WERI-Rb-1 (cell line): ENCODE measurements around the gene VPS37D.

Source experiments
- DNase-seq: peaks from one replicate; pipeline ENCODE4 v3.0.0-alpha.2; 2020
- H3K27ac ChIP-seq: fragments of 250-450 bp; sonication (Bioruptor Pico); 2 replicates; pipeline ENCODE4 v1.5.1; 2020; ENCODE audit warnings: mild to moderate bottlenecking, moderate library complexity
- H3K27me3 ChIP-seq: fragments of 250-450 bp; sonication (Bioruptor Pico); 2 replicates; pipeline ENCODE4 v1.5.1; 2021; ENCODE audit warnings: mild to moderate bottlenecking, low read depth, moderate library complexity; ENCODE audit not compliant: insufficient read depth, severe bottlenecking
- H3K36me3 ChIP-seq: fragments of 250-450 bp; sonication (Bioruptor Pico); 2 replicates; pipeline ENCODE4 v1.5.1; 2020; ENCODE audit warnings: mild to moderate bottlenecking, moderate library complexity
- H3K4me3 ChIP-seq: 2 replicates; pipeline ENCODE4 v1.5.1; 2011; ENCODE audit warnings: low read depth, mild to moderate bottlenecking, control low read depth, low read length
- H3K9me3 ChIP-seq: fragments of 250-450 bp; sonication (Bioruptor Pico); 2 replicates; pipeline ENCODE4 v1.5.1; 2021; ENCODE audit warnings: mild to moderate bottlenecking, moderate library complexity; ENCODE audit not compliant: severe bottlenecking
- CTCF ChIP-seq: IDR thresholded peaks from 2 replicates; pipeline ENCODE4 v1.5.1; 2011; ENCODE audit warnings: low read depth, mild to moderate bottlenecking, control low read depth, inconsistent platforms, low read length

Gene VPS37D

GRCh38 chr7:73622909-73623797 lies 44.5 kb upstream of the VPS37D start:
- Histone ChIP-seq H3K36me3 (0 out of 2 replicates have a peak, but pooled peaks cover 4% of the 10 kb centered on the region), H3K27me3 (no peaks in the 10 kb centered on the region), H3K9me3 (peaks cover 2% of the 10 kb centered on the region), H3K27ac (no peak overlapping the region; the same call in 1 of the 2 replicates), H3K4me3 (peak overlapping the region; percentile 87)
- no peak for DNase-seq
- no peak for TF ChIP-seq CTCF

GRCh38 chr7:73623798-73624668 lies 43.6 kb upstream of the VPS37D start, which contains the start of gene MLXIPL:
MLXIPL (minus strand) TSS chr7:73624522; CDS start chr7:73624492, 30 bp downstream.
- Histone ChIP-seq H3K4me3 (peak within 1 kb of the TSS; percentile 87), H3K27ac (peak within 1 kb of the TSS; percentile 75), H3K27me3 (no peaks in the 10 kb centered on the region), H3K36me3 (0 out of 2 replicates have a peak, but pooled peaks cover 4% of the 10 kb centered on the region), H3K9me3 (peaks cover 2% of the 10 kb centered on the region)
- TF ChIP-seq CTCF = no peak
- DNase-seq = peak; percentile 94

GRCh38 chr7:73624669-73625001 lies 43.0 kb upstream of the VPS37D start:
- Histone ChIP-seq H3K27ac (no peak overlapping the region), H3K9me3 (peaks cover 2% of the 10 kb centered on the region), H3K27me3 (no peaks in the 10 kb centered on the region), H3K36me3 (0 out of 2 replicates have a peak, but pooled peaks cover 4% of the 10 kb centered on the region), H3K4me3 (peak overlapping the region; percentile 87; the same call in 1 of the 2 replicates)
- TF ChIP-seq CTCF = no peak
- DNase-seq = no peak

GRCh38 chr7:73625276-73625675 lies 42.4 kb upstream of the VPS37D start:
- peaks cover 2% of the 10 kb centered on the region for H3K9me3 ChIP-seq
- H3K27me3 ChIP-seq = no peaks in the 10 kb centered on the region
- no peak for DNase-seq
- no peak for TF ChIP-seq CTCF
- no peak overlapping the region for H3K27ac ChIP-seq
- no peaks in the 10 kb centered on the region for H3K36me3 ChIP-seq
- H3K4me3 ChIP-seq = no peak overlapping the region

- H3K27me3 ChIP-seq = no peaks in the 10 kb centered on the region
- H3K27ac ChIP-seq = no peak overlapping the region
- H3K4me3 ChIP-seq = no peak overlapping the region
- peak; percentile 36; the same call in 1 of the 2 replicates for TF ChIP-seq CTCF
- H3K36me3 ChIP-seq = no peaks in the 10 kb centered on the region
- DNase-seq = no peak
- H3K9me3 ChIP-seq = peaks cover 2% of the 10 kb centered on the region
Measured at GRCh38 chr7:73626814-73627213, 40.8 kb upstream of the VPS37D start.
